Kidney tubule cell (primary cell): ENCODE results near the gene NFAT5.
"Not testable (repeated sequence)": the region's sequence is repeated elsewhere in the genome, so short reads cannot be mapped to it uniquely, and the experiment has no call there.

Experiments used
- DNase-seq: peaks from one replicate; pipeline ENCODE4 v3.0.0-alpha.2; 2018; ENCODE audit warnings: low spot score

The NFAT5 gene

DNA sequence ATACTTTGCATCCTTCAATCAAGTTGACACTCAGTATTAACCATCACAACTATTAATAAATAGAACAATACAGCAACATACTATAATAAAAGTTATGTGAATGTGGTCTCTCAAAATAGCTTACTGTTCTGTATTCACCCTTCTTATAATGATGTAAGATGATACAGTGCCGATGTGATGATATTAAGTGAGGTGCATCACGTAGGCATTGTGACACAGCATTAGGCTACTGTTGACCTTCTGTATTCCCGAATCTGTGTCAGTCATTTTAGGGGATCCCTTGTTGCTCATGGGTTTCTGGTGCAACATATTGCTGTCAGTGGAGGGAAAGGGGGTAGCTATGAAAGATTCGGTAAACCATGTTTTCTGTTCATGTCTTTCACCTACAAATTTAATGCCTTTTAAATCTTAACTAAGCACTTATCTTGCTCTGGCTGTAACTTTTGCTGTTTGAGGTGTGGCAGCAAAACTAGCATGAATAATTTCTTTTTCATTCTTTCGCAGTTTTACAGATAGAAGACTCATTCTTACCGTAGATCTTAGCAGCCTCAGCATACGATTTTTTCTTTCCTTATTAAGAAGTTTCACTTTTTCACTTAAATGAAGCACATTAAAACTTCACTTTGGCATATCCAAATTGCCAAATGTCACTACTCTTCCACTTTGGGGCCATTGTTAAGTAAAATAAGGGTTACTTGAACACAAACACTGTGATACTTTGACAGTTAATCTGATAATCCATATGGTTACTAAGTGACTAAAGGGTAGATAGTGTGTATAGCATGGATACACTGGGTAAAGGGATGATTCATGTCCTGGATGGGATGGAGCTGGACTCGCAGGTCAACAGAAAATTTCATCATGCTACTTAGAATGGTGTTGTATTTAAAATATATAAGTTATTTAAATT lies 29.6 kb downstream of the NFAT5 start:
- DNase-seq, result peak; percentile 37

DNA sequence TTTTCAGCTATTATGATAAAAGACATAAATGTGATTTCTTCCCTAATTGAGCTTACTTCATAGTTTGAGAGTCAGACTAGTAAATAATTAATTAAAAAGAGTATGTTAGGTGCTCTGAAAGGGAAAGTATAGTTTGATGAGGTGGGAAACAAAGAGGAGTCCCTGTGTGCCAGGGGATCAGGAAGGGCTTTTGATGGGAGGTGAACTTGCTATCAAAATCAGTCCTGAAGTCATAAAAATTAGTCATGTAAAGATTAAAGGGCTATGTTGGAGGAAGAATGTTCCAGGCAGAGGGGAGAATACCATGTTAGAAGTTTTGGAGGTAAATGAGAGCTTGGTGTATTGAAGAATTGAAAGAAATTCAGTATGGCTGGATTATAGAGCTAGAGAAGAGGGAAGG lies 31.0 kb downstream of the NFAT5 start:
- DNase-seq, result peak; percentile 10

DNA sequence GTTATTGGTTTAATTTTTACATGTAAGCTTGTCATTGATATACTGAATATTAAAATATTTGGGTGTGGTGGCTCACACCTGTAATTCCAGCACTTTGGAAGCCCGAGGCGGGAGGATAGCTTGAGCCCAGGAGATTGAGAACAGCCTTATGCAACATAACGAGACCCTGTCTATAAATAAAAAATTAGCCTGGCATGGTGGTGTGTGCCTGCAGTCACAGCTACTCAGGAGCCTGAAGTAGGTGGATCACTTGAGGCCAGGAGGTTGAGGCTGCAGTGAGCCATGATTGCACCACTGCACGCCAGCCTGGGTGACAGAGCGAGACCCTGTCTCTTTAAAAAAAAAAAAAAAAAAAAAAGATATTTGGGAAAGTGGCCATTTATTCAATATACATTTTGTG lies 32.3 kb downstream of the NFAT5 start:
- DNase-seq, result no peak

DNA sequence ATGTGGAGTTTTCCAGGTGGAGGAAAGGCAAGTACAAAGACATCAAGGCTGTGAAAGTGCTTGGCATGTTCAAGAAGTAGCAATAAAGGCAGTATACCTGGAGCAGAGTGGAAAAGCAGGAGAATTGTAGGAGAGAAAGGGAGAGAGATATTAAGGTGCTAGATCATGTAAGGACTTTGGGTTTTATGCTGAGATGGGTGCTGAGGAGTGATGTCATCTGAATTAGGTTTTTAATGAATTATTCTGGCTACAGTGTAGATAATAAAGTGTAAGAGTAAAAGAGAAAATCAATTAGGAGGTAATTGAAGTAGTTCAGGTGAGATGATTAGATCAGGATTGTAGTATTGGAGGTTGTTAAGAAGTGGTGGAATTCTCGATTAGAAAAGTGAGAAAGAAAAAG lies 34.0 kb downstream of the NFAT5 start:
- DNase-seq, result no peak

DNA sequence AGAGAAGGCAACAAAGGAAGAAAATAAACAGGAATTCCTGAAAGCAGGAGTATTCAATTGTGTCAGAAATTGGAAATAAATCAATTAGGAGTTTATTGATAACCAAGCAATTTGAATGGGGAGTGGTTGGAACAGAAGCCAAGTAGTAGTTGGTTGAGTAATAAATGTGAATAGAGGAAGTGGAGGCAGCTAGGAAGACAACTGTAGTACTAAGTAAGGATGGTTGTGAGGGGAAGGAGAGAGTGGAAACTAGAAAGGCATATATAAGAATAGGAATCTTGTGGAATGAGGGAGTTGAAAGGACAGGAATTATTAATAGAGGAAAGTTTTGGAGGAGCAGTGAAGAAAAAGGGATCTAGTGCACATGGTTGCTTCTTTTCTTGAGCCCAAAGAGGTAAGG lies 34.4 kb downstream of the NFAT5 start:
- no peak for DNase-seq

DNA sequence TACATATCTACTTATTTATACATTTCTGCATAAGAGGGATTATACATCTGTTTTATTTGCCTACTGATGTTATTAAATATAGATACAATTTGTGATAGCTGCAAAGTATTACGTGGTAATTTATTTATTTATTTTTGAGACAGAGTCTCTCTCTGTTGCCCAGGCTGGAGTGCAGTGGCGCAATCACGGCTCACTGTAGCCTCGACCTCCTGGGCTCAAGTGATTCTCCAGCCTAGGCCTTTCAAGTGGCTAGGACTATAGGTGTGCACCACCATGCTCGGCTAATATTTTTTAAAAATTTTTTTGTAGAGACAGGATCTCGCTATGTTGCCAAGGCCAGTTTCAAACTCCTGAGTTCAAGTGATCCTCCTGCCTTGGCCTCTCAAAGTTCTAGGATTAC lies 35.5 kb downstream of the NFAT5 start:
- no peak for DNase-seq

DNA sequence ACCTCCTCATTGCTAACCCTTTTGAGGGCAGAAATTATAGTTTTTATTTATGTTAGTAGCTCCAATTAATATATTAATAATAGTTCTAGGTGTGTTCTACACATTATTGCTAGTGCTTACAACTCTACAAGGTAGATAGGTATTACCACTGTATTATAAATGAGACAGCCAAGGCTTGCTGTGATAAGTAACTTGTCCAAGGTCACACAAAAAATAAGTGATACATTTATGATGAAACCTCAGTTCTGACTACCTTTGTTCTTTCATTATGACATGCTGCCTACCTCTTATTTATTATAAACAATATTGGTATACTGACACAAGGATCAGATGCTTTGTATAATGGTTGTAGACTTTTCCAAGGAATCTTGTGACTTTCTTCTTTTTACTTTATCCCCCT lies 41.2 kb downstream of the NFAT5 start:
- DNase-seq, result no peak

DNA sequence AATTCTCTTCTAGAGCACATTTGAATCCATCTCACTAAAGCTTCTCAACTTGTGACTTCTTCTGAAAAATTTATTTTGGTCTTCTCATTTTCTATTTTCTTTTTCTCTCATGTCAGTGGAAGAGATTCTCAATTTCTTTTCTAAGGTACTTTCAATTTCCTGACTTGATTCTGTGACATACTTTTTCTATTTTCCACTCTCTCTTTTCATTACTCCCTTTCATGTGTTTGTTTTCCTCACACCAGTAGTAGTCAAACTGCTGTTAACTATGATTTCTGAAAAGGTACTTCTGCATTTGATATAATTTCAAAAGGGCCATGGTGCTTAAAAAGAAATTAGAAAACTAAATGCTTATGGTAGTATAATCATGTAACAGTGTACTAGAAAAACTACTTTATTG lies 41.9 kb downstream of the NFAT5 start:
- no peak for DNase-seq

DNA sequence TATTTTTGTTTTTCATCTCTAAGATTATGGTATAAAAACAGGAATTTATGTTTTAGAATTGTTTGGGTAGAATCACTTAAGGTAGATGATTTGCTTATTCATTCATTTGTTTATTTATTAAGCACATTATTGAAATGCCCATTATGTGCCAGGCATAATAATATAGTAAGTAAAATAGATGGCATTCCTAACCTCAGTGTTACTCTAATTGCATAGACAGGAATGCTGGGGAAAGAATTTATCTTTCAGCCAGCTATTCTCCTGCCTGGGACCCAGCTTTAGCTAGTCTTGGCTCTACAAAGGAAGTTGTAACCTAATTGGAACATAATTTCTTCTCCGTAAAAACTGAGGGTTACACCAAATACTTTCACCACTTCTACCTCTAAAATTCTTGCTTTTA lies 44.6 kb downstream of the NFAT5 start:
- DNase-seq, result no peak

DNA sequence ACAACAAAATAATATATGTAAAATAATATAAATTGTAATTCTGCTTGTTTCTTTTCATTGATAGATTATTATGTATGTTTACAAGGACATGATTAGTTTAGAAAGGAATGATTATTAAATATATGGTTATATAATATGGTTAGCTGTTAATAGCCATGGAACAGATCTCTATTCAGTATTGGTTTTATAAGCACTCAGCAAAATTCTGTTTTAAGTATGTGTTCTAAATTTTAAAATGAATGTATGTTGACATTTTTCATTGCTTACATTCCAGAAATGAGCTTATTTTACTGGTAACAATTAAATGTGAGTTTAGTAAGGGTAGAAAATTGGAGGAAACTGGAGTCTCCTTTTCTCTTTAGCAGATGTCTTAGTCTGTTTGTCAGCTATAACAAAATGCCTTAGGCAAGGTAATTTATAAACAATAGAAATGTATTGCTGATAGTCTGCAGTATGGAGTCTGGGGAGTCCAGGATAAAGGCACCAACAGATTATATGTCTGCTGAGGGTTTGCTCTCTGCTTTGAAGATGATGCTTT lies 45.4 kb downstream of the NFAT5 start:
- no peak for DNase-seq

DNA sequence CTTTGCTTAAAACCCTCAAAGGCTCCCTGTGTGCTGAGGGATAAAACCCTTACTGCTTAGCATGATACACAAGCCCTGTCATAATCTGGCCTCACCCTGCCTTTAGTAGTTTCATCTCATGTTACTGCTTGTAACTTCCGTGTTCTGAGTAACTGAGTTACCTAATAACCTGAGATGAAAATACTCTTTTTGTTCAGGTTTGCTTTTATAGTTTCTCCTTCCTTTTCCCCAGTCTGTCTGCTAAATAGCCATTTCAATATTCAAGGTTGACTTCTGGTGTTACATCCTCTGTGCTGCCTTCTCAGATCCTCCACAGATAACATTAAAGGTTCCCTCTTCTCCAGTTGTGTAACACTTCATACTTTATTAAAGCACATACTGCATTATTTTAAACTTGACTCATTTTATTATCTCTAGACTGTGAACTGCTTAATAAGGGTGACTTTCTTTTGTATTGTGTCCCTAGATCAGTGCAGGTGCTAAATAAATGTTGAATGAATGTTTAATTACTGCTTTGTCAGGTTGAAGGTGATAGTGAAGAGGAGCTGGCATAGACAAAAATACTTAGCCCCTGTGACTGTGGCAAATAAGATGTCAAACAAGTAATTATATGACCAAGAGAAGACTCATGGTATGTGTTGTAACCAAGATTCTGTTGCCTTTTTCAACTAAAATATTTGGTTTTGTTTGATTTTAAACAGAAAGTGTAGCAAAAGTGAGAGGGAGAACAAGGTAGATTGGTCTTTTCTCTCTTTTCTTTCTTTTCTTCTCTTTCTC lies 47.8 kb downstream of the NFAT5 start:
- DNase-seq, result peak; percentile 78

DNA sequence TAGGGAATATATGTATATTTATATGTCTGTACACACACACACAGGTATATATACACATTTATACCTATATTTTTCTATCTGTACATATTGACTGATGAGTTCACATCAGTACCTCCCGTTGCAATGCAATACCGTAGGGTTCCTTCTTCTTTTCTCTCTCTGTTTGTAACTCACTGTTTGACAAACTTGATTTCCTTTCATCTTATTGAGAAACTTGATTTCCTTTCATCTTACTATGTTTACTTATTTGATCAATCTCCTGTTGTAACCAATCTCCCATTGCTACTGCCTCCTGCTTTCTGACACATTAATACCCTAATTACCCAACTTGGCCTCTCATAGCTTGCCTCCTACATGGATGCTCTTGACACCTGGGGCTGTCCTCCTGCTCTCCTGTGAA lies 49.8 kb downstream of the NFAT5 start:
- DNase-seq, result no peak

DNA sequence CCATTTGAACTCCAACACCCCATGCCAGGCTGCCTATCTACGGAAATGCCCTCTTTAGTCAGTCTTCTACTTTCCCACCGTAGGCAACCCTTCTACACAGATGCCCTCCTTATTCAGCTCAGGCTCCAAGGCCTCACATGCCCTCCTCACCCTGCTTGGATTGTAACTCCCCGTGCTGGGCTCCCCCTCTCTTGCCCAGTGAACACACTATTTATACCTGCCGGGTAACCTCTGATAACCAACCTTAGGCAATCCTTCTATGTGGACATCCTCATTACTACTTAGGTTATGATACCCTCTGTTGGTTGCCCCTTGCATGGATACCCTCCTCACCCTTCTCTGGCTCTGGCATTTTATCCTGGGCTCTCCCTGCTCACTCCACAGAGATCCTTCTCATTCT lies 50.3 kb downstream of the NFAT5 start:
- no peak for DNase-seq

DNA sequence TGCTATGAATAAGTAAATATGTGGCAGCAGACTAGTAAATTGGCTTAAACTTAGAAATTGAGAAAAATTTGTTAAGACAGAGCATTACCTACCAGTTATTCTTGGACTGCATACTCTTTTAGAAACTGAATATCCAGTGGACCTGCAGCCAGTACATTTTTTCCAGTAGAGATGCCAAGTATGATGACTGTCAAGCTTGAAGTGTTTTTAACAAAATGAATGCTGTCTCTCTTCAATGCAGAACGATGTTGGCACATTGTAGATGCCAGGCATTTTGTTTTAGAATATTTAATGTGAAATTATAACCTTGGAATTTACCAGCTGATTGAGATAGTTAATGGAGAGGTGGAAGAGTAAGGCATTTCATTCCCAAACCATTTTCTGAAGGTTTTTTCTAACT lies 52.5 kb downstream of the NFAT5 start:
- no peak for DNase-seq

DNA sequence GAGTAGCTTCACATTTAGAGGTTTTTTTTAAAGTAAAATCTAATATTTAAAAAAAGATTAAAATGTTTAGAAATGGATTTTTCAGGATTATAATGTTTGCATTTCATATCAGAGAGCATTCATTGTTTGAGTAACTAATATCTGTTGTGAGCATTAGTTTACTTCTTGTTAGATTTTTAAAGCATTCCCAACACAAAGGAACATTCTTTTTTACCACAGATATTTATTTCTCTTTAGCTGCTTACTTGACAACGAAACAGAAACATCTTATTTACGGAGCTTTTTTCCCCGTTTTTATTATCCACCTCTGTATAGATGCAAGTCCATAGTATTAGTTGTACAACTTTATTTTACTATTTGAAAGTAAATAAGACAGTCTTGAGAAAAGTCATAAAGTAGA lies 53.0 kb downstream of the NFAT5 start:
- no peak for DNase-seq

DNA sequence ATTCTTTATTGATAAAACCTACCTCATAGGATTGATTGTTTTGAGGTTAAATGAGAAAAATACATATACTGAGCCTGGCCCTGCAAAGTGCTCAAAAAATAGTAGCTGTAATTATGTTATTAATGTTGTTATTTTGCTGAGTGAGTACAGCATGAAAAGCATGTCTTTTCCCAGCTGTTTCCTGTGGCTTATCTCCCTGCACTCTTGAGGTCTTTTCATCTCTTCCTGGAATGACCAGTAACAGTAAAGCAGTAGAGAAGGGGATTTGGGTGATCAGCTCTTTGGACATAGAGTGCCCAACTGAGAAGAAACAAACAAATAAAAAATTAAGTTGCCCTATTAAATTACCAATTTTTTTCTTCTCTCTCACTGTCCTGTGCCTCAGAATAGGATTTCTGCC lies 53.7 kb downstream of the NFAT5 start:
- no peak for DNase-seq

DNA sequence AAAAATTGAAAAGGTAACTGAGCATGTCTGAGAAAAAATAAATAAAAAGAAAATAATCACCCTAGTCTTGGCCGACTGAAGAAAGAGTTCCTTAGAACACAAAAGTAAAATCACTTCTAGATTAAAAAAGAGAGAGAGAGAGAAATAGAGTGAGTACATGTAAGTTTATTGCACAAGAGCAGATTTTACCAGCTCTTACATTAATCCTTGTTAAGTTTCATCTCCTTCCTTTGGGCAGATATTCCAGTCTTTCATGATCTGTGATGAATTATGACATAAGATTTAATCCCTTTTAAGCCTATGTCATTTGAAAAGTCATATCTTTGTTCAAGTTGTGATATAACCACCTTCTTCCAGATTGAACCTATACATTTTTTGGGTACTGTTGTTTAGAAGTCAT lies 54.8 kb downstream of the NFAT5 start:
- no peak for DNase-seq

DNA sequence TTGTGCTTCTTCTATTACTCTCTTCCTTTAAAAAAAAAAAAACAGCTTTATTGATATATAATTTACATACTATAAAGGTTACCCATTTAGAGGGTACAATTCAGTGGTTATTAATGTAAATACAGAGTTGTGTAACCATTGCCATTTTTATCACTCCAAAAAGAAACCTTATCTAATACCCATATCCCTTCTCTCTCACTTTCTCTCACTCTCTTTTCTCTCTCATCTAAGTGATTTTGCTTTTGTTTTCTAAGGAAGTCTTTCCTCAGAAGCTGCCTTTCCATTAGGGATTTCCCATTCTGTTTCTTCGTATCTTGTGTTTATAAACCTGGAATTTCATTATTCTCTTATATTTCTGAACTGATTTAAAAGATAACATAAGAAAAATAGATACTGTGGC lies 55.5 kb downstream of the NFAT5 start:
- no peak for DNase-seq

DNA sequence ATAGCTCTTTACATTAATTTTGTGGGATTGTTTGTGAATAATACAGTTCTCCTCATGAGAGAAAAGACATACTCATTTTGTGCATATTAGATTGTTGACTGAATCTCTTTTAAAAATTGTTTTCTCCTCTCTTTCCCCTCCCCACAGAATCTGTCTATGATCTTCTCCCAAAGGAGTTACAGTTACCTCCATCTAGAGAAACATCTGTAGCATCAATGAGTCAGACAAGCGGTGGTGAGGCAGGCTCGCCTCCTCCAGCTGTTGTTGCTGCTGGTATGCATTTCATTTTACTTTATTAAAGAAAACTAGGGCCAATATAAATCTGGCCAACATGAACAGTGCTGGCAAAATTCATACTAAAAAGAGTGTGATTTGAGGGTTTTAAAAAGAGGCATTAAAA lies 60.5 kb downstream of the NFAT5 start:
- no peak for DNase-seq

DNA sequence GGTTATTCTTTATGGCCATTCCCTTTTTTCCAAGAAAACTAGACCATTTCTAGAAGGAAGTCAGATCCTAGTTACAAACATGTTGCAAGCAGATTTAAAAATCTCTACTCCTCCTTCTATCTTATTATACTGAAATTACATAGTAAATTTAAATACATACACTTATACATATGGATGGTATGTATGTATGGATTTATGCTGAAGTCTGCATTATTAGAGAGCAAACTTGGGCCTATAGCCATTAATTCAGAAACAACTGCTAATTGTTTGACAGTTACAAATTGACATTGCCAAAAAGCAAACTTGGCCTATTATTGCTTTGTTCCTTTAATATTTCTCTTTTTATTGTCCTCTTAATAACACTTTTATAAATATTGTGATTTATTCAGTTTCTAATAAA lies 67.1 kb downstream of the NFAT5 start:
- no peak for DNase-seq

DNA sequence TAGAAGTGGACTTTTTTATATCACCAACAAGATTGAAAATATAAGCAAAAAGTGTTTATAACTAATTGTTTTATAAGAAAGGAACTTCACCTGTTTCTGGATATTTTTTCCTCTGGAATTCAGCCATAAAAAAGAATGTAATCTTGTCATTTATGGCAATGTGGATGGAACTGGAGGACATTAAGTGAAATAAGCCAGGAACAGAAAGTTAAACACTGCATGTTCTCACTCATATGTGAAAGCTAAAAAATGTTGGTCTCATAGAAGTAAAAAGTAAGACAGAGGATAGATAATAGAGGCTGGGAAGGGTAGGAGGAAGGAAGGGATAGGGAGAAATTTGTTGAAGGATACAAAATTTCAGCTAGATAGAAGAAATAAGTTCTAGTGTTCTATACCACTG lies 67.6 kb downstream of the NFAT5 start:
- no peak for DNase-seq

DNA sequence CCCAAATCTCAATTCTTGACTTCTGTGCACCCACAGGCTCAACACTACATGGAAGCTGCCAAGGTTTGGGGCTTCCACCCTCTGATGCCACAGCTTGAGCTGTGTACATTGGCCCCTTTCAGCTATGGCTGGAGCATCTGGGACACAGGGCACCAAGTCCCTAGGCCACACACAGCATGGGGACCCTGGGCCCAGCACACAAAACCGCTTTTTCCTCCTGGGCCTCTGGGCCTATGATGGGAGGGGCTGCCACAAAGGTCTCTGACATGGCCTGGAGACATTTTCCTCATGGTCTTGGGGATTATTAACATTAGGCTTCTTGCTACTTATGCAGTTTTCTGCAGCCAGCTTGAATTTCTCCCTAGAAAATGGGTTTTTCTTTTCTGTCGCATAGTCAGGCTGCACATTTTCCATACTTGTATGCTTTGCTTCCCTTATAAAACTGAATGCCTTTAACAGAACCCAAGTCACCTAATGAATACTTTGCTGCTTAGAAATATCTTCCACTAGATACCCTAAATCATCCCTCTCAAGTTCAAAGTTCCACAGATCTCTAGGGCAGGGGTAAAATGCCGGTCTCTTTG lies 70.9 kb downstream of the NFAT5 start:
- not testable (repeated sequence) for DNase-seq
